NCI-H2196 (cell line): ENCODE results near the gene GRXCR2.
A peak's percentile ranks its signal among the peaks of the same experiment; 100 is the strongest.
"Not testable (repeated sequence)": the region's sequence is repeated elsewhere in the genome, so short reads cannot be mapped to it uniquely, and the experiment has no call there.

Experiments
- DNase-seq: peaks from one replicate; lab custom pipeline; 2025; ENCODE audit not compliant: unreplicated experiment; lab: John Stamatoyannopoulos, UW

GRXCR2 gene

DNA sequence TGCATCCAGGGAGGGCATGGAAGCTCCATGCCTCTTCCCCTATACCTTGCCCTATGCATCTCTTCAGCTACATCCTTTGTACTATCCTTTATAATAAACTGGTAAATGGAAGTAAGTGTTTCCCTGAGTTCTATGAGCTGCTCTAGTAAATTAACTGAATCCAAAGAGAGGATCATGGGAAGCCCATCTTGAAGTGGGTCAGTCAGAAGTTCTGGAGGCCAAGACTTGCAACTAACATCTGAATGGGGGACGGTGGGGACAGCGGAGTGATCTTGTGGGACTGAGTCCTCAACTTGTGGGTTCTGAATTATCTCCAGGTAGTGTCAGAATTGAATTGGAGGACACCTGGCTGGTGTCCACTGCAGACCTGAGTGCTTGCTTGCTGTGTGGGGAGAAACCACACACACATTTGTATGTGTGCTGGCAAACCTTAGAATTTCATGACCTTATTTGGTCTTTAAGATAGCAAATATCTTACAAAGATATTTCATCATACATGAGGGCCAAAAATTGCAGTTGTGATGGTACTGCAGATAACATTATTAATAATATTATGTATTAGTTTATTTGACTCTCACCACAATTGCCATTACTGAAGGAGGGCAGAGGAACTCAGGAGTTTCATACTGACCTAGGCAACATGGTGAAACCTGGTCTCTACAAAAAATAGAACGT, 32.2 kb downstream of the GRXCR2 start:
- DNase-seq = no peak

DNA sequence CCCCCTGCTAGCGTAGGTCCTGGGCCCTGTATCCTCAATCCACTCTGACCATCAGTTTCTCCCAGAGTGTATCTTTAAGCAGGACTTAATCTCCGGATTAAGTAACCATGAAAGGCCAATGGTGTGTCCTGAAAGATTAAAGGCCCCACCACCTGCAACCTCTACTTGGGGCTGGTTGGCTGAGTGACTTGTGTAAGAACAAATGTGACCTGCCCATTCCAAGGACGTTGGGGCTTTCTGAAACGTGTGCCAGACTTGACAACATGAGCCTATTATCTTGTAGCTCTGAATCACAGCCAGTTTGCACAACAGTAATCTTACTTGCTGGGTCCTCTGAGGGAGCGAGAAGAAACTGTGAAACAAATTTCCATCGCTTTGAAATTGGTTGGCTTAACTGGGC, 34.5 kb downstream of the GRXCR2 start:
- no peak for DNase-seq

DNA sequence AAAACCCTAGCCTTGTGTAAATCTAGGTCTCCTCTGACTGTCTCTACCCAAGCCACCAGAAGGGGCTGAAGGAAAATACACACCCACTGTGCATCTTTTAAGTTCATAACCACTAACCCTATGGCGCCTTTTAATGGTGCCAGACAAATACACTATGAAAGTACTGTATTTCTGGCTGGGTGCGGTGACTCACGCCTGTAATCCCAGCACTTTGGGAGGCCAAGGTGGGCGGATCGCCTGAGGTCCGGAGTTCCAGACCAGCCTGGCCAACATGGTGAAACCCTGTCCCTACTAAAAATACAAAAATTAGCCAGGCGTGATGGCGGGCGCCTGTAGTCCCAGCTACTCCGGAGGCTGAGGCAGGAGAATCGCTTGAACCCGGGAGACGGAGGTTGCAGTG, 36.6 kb downstream of the GRXCR2 start:
- not testable (repeated sequence) for DNase-seq

DNA sequence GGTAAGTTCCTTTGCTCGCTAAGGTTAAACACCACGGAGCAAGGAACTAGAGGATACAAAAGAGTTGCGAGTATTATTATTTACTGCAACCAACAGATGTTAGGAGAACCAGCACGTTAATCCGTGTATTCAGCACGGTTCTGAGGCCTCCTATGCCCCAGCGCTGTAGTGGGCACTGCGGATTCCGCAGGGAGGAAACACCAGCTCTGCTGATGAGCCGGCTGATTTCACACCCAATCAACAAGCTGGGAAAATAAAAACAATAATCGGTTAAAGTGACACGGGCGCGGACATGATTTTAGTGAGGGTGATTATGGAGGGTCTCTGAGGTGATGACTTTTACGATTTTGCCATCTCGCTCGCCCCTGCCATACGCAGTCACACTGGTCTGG, 37.0 kb downstream of the GRXCR2 start:
- no peak for DNase-seq

DNA sequence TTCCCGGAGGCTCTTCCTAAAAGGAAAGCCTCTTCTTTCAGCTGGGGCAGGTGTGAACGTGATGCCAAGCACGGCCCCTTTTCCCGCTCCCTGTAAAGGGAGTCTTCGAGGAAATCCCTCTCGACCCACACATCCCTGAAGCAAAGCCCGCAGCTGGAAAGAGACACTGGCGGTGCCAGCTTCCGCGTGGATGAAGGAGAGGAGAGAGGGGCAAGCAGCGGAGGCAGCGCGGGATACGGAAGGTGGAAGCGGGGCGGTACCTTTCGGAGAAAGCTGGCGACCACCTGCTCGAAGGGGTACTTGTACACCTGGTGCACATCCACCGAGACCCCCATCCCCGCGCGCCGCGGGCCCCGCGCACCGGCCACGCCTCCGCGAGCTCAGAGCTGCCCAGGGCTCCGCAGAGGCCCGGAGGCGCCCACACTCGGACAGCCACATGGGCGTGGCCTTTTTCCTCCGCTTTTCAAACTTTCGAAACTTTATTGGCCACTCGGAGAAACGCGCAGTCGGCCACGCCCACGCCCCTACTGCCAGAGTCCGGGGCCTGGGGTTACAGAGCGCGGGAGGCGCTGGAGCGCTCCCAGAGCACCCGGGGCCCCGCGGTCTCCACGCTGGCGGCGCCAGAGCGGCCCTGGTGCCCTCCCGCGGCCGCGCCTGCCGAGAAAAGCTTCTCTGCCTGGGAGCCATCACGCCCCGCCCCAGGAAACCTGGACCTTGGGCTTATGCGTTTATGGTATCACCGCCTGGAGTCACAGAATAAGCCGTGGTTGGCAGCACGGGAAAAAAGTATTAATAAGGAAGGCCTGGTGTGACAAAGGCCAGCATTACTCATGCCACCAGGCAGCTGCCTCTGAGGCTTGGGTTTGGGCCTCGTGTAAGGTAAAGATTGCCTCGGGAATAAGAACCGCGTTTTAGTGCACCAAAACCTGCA, 37.6 kb downstream of the GRXCR2 start, which contains the start of gene PRELID2:
Gene PRELID2 (minus strand): TSS at position 426 of the 931 bp plus-strand sequence. CDS start 91 bp downstream, at position 335.
- DNase-seq = peak; percentile 86

DNA sequence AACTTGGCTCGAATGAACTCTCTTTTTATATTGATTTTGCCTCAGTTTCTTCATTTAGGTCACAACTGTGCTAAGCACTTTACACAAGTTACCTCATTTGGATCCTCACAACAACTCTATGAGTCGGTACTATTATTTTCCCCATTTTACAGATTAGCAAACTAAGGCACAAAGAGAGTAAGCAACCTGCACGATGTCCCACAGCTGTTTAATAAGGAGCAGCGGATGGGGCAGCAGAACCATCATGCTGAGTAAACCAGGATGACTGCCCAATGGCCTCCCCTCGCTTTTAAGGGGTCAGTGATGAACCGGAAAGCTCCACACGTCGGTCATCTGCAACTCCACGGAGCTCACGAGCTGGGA, 38.3 kb downstream of the GRXCR2 start:
- no peak for DNase-seq

DNA sequence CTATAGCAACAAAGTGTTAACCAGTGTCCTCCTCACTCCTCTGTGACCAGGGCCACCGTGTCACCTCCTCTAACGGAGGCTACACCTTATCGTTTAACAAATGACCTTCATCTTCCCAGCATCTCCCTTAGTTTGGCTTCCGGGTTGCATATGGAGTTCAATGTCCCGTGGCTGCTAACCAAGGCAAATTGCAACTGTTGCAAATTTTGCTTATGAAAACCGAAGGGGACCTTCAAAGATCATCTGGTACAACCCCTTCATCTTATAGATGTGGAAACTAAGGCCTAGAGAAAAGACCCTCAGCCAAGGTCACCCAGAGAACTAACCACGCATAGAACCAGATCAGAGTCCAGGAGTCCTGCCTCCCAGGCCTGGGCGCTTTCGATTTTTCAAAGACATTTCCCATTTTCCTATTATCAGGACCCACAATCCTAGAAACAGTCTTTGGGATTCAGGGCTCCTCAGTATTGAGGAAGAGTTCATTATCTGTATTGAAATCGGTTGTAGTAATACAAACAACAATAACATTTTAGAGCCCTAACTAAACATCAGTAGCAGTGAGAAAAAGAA, 39.1 kb downstream of the GRXCR2 start:
- DNase-seq = no peak

DNA sequence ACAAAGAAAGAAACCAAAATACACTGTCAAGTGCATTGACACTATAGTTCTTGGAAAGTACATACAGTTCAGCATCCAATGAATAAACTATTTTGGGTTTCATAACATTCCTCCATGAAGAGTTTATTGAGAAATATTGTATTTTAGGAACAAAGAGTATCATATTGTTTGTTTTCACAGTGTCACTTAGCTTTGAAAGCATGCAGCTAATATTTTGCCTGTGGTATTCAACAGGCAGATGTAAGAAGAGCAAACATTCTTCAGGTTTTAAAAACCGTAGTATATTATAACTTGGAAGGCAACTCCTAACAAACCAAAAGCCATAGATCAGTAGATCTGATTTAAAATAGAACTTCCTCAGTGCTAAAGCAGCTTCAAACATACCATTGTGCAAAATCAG, 42.2 kb downstream of the GRXCR2 start:
- no peak for DNase-seq

DNA sequence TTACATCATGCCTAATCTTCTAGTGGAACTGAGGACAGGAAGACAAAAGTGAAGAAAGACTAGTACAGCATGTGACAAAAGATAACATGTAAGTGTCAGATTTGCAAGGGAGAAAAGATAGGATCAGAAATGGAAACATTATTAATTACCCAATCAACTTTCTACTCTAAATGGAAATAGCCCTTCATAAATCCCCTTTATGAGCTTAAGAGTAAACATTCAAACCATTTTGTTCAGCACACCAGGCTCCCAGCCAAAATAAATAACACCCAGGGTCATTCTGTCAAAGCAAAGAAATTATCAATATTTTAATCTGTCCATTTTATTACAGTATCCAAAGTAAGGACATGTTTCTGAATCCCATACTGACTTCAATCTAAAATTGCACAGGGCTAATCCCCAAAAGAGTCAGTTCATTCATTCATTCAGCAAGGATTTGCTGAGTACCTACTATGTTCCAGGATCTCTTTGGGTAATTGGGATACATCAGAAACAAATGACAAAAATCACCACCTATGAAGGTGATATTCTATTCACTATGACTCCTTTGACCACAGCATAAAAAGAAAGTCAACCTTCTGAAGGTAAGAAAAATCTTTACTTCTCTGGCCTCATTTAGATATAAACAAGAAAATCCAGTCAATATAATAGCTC, 43.0 kb downstream of the GRXCR2 start:
- peak; percentile 18 for DNase-seq

DNA sequence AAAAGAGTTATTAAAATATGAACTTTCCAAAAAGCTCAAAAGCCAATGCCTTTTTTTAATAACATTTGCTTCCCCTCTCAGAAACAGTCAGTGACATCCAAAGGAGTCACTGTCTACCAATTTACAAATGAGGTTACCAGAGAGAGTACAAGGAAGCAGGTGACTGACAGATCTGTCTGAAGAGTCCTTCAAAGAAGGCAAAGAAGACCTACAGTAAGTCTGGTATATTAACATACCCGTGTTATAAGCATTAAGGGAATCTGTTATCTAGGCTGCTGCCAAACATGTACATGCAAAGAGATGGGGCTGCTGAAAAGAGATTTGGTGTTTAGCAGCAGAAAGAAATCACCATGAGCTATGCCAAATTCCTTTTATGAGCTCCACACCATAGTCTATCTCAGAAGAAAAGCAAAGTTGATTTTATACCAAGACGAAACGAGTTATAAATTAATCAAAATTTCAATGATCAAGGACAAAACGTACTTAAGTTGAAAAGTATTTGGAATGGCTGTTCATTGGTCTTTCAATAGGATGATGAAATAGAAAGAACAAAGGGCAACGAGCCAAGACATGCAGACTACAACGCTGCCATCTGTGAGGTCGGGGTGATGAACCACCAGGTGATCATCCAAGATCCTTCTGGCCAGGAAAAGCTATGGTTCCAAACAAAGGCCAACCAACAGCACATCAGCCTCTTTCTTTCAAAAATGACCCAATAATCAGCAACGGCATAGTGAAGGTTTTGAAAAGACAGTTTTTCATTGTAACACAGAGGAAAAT, 45.7 kb downstream of the GRXCR2 start:
- no peak for DNase-seq

DNA sequence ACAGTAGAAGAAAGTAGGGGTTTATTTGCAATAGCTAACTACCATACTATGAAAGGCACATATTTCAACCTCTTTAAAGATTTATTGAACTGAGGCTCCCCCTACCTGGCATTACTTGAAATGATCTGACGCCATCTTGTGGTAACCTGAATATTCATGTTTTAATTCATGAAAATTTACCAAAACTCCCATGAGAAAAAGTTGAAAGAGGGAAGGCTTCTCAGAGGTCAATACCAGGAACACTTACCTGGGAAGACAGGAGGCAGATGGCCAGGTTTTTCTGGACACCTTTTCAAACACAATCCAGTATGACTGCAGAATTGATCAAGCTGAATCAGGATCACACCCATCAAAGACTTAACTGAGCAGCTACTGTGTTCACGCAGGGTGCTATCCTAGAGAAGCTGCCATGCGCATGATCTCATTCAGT, 47.0 kb downstream of the GRXCR2 start:
- DNase-seq = peak; percentile 33

DNA sequence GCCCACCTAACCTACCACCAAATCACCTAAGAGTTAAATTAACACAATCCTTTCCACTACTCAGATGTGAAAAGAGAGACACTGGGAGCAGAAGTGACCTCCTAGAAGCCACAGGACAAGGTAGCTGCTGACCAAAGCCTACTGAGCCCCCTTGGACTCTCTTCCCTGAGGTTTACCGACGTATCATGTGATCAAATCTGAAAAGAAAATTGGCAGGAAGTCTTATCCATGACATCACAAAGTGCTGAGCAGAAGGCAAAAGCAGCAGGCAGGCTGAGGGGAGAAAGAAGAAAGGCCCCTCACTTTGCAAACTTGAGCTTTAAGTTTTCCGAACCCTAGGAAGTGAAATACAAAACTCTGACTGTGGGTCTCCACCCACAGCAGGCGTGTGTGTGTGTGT, 48.8 kb downstream of the GRXCR2 start:
- DNase-seq = no peak

DNA sequence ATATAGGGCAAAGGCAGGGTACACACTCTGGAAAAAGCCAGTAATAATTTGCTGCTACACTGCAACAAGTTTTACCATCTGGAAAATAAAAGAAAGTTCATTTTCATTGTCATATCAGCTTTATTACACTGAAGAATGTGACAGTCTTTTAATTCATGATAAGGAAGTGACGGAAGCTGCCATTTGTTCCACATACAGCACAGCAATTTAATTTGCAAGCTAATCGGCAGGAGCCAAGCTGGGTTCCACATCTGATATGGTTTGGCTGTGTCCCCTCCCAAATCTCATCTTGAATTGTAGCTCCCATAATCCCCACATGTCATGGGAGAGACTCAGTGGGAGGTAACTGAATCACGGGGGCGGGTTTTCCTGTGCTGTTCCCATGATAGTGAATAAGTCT, 54.2 kb downstream of the GRXCR2 start:
- DNase-seq = no peak

DNA sequence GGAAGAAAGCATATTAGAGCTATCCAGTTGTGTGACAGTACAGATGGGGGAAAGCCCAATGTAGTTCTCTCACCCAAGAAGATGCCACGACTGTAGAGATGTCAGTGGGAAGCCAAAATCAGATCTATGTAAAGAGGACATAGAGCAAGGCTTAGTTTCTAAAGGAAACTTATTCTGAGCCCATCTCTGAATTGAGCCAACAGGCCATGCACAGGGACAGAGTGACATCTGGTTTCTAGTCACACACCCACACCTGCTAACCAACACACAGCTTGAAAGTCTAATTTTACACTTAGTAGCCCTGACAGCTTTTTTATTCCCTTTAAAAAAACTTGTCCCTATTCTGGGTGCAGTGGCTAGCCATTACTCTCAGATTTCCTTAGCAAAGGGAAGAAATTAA, 59.9 kb downstream of the GRXCR2 start:
- DNase-seq = no peak

DNA sequence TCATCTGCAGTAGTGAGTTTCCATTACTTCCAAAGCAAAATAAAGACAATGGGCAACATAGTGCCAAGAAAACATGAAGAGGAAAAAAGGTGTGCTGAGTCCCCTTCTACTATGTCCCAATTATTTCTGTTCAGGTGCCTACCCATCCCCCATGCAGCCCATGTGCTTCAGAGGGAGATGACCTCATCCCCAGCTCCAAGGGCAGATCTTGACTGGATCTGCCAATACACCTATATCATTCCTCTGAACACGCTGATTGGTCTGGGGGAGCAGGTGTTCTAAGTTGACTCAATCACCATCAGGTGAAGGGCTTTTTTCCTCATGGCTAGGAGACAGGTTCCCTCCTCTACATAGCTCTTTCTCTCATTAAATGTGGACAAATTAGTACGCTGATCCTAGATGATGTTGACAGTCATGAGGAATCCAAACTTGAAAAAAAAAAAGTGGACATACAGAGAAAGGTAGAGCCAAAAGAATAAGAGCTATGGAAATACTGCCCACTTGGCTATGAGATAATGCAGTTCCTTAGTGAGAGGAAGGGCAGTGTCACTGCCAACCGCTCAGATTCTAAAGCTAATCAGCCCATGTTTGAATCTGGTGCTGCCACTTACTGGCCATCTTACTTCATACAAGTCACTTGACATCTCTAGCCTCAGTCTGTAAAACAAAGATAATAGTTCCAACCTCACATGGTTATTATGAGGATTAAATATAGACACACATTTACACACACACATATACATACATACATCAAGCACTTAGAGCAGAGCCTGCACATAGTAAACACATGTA, 60.8 kb downstream of the GRXCR2 start:
- DNase-seq = peak; percentile 57
